GM21526 (cell line): ENCODE data around the gene NCL.
"Not testable (repeated sequence)": the region's sequence is repeated elsewhere in the genome, so short reads cannot be mapped to it uniquely, and the experiment has no call there.

Experiments
- ATAC-seq: cut with Tn5 transposase; IDR thresholded peaks from one replicate; pipeline ENCODE4 v1.9.1; 2021; ENCODE audit warnings: moderate library complexity; ENCODE audit not compliant: unreplicated experiment, low FRiP score

NCL gene

DNA sequence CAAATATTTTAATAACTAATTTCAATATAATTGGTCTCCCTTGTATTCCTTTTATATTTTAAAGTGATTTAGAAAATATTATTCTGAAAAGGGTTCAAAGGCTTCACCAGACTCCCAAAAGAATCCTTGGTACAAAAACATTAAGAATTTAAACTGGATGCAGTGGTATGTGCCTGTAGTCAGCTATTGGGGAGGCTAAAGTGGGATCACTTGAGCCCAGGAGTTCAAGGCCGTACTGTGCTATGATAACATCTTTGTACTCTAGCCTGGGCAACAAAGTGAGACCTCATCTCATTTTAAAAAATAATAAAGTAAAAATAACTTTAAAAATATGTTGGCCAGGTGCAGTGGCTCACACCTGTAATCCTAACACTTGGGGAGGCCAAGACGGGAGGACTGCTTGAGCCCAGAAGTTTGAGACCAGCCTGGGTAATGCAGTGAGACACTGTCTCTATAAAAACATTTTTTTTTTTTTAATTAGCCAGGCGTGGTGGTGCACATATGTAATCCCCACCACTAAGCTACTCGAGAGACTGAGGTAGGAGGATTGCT lies 14.7 kb downstream of the NCL start:
- ATAC-seq = no peak

DNA sequence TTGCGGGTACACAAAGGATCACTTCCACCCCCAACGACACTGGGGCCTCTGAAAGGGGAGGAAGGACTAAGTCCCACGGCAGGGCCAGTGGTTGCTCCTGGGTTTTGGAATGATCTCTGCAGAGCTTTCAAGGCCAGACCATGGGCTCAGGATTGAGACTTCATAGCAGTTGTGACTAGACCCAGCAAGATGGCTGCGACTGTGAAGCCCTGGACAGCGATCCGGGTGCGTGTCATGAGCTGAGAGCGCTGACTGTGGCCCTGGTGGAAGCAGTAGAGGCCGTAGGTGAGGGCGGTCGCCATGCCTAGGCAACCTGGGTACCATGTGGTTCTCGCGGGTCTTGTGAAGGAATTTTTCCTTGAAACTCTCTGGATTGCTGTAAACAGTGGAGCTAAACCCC lies 27.3 kb downstream of the NCL start:
- no peak for ATAC-seq

DNA sequence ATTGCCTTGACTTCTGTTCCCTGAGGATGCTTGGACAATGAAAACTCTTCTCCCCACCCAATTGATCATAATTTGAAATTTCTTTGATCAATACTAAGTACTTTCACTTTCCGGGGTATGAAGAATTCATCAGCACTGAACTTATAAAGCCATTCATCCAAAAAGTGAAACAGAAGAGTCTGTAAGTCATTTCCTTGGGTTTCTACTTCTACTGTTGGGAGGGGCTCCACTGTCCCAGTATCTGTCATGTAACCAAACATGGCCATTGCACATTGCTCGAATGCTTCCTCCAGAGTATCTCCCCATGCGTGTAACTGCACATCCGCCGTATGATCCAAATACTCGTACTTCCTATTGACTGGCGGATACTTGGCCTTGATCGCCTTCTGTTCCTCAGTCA lies 30.3 kb downstream of the NCL start:
- no peak for ATAC-seq

DNA sequence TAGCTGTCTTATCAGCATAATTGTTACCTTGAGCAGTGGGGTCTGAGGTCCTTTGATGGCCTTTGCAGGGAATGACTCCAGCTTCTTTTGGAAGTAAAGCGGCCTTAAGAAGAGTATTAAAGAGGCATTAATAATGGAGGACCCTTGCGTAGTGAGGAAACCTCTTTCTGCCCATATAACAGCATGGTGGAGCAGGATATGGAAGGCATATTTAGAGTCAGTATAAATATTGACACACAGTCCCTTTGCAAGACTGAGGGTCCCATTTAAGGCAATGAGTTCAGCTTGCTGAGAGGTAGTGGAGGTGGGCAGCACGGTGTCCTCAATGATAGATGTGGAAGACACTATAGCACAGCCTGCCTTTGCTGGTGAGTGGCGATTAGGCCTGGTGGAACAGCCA lies 32.7 kb downstream of the NCL start:
- ATAC-seq = no peak

DNA sequence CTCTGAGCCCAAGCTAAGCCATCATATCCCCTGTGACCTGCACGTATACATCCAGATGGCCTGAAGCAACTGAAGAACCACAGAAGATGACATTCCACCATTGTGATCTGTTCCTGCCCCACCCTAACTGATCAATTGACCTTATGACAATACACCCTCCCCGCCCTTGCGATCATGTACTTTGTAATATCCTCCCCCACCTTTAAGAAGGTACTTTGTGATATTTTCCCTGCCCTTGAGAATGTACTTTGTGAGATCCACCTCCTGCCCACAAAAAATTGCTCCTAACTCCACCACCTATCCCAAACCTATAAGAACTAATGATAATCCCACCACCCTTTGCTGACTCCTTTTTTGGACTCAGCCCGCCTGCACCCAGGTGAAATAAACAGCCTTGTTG lies 33.8 kb downstream of the NCL start:
- ATAC-seq = not testable (repeated sequence)

DNA sequence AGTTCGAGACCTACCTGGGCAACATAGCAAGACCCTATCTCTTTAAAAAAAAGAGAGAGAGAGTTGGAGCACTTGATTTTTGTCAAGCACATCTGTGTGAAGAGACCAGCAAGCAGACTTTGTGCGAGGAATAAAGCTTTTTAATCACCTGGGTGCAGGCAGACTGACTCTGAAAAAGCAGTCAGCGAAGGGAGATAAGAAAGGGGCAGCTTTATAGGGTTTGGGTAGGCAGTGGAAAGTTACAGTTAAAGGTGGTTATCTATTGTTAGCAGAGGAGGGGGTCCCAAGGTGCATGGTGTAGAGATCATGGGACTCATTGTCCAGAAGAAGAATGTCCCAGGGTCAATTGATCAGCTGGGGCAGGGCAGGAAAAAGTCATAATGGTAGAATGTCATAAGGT lies 34.4 kb downstream of the NCL start:
- ATAC-seq = no peak

DNA sequence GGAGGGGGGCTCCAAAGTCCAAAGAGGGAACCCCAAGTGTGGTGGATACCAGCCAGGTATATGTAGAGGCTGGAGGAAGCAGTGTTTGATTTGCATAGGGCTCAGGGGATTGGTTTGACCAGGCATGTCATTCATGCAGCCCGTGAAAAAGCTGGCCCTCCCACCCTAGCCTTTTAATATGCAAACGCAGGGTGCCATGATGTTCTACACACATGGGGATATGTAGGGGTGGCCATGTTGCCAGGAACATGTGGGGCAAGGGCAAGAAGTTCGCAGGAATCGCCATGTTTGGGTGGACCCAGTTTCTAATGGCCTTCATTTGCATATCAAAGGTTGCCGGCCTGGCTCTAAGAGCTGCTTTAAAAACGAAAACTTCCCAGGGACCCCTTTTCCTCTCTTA lies 35.1 kb downstream of the NCL start:
- ATAC-seq = no peak

DNA sequence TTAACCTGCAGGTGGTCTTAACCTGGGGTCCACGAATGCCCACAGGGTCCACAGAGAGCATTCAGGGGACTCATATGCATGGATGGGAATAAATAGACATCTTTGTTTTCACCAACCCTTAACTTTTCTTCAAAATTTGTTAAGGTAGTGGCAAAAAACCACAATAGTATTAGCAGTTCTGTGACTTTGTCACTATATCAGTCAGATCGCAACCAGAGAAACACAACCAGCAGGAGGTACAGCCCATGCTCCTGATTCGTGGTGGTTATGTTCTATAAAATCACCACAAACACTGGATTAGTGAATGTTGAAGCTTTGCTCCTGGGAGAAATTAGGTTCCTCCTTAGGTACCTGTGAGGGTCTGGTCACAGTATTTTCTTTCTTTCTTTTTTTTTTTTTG lies 37.2 kb downstream of the NCL start:
- no peak for ATAC-seq

DNA sequence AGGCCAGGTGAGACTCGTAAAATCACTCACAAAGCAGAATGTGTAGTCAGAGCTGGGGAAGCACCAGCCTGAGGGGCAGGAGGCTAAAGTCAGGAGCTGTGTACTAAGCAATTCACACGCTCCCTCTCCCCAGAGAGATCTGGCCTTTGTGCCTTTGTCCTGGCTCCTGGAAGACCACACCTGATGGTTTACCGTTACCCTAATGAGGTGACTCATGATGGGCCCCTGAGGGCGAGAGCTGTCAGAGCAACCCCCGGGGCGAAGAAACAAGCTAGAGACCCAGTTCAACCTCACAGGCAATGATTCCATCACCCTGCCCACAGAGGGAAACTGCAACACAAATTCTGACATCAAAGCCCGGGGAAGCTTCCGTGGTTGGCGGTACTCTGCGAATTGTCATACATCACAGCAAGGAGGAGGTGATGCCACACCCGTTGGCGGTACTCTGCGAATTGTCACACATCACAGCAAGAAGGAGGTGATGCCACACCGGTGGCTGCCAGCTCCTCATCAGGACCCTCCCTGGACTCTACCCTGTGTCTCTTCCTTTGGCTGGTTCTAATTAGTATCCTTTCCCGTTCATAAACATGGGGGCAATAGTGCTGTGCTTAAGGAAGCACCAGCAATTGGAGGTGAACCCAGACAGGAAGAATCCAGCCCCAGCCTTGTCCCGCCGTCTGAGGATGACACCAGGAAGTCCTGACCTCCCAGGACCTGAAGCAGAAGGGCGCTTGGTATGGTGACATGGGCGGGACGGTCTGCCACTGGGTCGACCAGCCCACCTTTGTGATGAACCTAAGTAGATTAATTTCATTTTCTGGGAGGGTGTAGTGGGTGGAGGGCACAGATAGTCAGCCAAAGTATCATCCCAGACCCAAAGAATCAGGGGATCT lies 38.2 kb downstream of the NCL start:
- ATAC-seq = no peak

DNA sequence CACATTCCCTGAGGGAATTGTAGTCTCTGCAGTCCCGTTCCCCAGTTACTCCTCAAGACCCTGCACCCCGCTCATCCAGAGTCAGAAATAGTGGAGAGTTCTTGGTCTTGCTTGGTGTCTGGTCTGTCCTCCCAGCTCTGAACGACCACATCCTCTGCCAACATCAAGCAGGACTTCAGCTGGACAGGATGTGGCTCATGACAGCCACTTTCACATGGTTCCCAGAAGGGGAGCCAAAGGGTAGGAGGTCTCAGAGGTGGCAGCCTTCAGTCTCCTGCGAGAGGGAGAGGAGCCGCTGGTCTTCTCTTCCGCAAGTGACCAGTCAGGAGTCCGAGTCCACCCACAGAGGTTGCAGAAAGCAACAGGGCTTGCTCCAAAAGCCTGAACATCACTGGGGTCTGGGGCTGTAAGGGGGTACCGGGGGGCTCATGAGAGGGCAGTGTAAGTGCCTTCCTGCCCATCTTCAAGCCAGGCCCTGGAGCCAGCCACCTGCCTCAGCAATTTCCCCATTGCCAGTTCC lies 38.9 kb downstream of the NCL start:
- ATAC-seq = no peak

DNA sequence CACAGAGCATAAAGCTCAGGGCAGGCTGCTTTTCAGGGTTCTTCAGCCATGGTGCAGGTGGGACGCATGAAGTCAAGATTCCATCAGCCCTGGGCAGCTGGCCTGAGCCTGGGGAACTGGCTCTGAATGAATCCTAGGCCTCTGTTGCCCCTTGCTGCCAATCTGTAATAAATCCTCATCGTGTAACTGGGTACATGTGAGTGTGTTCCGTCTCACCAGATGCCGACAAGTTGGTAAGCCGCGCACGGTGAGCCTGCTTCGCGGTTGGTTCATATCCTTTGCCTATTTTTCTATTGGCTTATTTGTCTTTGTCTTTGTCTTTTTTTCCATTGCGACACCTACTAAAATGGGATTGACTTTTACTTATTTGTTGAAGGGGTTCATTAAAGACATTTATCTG lies 41.1 kb downstream of the NCL start:
- ATAC-seq = no peak

DNA sequence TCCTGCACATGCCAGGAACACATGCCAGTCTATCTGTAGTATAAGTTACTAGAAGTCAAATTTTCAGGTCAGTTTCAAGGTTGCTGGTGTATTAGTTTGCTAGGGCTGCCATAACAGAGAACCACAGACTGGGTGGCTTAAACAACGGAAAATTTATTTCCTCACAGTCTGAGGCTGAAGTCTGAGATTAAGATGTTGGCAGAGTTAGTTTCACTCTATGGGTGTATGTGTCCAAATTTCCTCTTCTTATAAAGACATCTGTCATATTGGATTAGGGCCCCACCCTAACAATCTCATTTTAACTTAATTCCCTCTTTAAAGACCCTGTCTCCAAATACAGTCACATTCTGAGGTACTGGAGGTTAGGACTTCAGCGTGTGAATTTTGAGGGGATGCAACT lies 42.2 kb downstream of the NCL start:
- no peak for ATAC-seq

DNA sequence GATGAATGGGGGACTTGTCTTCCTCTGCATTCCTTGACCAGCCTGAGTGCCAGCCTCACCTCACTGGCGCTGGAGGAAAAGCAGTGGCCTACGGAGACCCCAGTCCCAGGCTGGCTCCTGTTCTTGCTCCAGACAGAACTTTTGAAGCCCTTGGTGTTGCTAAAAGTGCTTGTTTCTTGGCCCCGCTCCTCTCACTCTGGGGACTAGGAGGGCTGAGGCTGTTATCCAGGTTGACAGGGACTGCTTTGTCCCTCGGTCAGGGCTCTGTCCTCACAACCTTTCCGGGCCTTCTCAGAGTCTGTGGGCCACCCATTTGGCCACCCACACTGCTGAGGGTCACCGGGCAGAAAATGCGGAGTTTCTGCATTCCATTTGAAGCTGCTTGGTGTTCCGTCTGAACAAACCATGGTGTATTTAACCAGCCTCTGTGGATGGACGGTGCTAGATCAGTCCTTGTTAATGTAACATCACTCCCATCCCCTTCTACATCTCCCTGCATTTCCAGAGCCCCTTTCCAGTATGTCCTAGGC lies 43.2 kb downstream of the NCL start:
- no peak for ATAC-seq

DNA sequence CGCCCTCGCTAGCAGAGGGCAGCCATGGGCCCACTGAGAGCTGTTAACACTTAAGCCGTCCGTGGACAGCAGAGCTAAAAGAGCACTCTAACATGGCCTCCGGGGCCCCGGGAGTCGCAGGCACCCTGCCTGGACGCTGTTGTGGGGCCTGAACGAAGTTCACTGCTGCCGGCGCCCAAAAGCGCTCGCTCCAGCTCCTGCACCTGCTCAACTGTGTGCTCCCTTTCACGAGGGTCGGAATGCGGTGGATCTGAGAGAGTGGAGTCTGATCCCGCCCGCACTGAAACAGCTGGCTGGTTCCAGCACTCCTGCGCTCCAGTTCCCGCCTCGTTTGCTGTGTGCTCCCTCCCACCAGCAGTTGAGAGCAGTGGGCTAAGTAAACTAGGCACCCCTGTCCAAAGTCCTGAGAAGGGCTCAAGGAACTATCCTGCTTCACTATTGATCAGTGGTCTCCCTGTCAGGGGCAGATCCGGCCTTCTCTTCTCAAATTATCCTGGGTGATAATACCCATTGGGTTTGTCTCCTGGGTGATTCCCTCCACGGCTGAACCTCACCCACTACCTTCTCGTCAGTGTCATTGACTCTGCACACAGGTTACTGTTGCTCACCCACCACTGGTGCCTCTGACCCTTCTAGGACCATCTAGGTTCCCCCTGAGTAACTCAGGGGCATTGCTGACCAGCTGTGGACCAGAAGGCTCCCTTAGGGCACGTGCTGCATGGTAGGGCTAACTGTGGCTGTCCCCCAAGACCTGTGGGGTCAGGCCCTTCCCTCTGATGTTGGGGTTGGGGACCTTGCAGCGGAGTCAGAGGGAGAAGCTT lies 45.3 kb downstream of the NCL start:
- no peak for ATAC-seq

DNA sequence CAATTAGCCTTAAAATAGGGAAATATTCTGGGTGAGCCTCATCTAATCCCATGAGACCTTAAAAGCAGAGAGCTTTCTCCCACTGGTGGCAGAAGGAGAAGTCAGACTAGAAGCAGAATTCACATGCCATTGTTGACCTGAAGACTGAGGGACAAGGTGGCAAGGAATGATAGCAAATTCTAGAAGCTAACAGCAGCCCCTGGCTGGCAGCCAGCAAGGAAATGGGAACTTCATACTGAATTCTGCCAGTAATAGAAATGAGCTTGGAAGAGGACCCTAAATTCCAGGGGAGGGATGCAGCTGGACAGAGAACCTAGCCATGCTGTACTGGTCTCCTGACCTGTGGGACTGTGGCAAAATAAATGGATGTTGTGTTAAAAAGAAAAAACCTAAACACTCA lies 49.3 kb downstream of the NCL start:
- ATAC-seq = no peak

DNA sequence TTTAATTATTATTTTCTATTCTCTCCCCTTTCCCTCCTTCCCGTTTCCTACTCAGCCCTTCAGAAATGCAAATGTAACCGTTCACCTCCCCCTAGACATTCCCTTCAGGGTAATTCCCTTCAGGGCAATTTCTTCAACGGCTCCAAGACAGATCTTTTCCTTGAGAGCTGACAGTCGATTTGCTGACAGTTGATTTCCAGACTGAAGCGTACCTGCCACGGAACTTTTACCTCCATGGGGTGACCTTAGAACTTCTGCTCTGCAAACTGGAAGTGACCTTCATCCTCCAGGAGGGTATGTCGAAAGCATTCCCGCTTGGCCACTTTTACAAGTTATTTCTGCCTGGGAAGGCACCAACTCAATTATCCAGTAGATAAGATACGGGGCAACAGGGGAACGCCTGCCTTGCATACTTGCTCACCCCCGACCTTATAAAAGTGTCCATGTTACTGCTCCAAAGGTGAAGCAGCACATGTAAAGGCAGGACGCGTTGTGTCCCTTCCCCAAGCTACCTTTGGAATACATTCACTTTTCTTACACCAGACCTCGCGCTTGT lies 50.3 kb downstream of the NCL start:
- no peak for ATAC-seq

DNA sequence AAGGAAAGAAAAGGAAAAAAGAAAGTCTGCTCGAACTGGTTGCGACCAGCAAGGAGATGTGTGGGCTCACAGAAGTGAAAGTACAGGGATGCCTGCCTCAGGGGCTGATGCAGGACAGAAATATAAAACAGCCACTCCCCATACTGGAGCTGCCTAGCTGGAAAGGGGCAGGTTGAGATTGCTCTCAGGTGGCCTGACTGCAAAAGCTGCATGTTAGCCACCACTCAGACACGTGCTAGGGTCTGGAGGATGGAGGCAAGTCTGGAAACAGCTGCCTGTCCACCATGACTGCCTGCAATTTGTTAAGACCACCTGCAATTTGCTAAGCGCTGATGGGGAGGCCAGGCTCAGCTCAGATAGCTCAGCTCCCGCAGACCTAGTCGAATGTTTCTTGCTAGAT lies 50.8 kb downstream of the NCL start:
- ATAC-seq = no peak

DNA sequence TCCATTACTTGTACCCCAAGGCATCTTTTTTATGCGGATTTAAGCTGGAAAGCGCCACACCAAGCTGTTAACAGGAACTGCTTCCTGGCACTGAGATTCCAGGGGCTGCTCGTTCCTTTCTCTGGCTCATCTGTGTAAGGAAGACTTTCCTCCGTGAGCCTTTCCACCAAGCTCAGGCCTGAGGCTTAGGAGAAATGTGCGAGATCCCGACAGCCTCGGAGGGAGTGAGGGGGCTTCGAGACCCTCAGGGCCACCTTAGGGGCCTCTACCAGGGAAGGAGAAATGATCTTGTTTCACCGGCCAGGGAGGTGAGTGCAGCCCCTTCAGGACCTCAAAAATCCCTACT lies 51.7 kb downstream of the NCL start:
- ATAC-seq = peak; percentile 3

DNA sequence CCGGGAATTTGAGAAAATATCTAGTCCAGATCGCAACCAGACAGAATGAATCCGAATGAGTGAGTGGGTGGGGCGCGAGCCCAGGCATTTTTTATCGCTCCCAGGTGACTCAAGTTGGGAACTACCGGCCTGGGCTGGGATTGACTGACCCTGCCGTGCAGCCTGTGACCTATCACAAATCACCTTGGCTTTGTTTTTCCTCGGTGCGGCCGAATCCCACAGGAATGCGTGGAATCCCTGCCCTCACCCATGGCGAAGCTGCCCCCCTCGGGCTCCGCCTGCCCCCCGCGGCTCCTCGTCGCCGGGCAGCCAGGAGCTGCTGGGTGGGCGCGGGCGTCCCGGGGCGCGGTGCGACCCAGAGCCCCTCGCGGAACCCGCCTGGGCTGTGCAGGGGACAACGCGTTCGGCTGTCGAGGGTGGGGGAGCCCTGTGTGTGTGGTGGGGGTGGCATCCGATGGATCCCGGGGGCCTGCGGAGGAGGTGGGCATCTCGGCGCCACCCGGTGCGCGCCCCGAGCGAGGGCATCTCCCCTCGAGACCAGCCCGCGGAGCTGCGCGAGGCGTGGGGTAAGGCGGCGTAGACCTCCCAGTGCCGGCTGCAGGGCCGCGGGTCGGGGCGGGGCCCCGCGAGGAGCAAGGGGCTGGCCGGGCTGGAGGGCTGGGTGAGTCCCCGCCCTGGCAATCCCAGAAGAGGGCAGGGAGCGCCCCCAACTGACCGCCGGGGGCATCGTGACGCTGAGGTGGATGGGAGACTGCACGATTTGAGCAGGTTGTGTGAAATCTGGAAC lies 52.3 kb downstream of the NCL start:
- ATAC-seq = peak; percentile 94

DNA sequence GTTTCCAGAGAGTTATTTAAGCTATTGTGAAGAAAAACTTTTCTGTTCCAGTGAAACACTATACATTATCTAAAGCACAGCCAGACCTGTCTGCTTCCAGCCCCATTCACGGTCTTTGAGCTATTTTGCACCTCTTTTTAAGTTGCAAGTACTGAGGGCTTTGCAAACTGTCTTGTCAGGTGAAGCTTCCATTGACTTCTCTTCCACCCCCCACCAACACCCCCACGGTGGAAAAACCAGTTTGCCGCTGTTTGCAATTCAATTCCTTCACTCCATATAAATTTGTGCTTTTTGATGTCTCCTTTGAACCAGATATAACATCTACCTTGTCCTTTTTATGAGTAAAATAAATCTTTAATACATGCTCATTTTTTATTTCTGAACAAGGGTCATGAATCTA lies 53.0 kb downstream of the NCL start:
- no peak for ATAC-seq
